Adrenal gland (tissue), 12 donors: Measurements from ENCODE around the gene ZNF335. TPM values are rescaled to one million over a fixed set of nuclear protein-coding genes. Genes with fewer than 3 reads are reported as not detected.

ENCODE experiments used
- DNase-seq, 7 donors: peaks; one replicate each; pipeline ENCODE4 v3.0.0-alpha.2; 2019 to 2020
- H3K27ac ChIP-seq, 5 donors: fragments of 200-600 bp; sonication (generic) in 4 of 5; 1 replicate in 3 of 5; 2 replicates in 2 of 5; pipeline versions ENCODE4 v1.5.1 to v1.8.0; 2016 to 2020; ENCODE audit warnings: mild to moderate bottlenecking in 1 of 5
- H3K27me3 ChIP-seq: fragments of 200-600 bp; 2 replicates; pipeline ENCODE4 v1.8.0; 2021
- H3K36me3 ChIP-seq, 2 donors: fragments of 200-600 bp; replicated peaks in 1 of 2; 1 replicate in 1 of 2; 2 replicates in 1 of 2; pipeline versions ENCODE4 v1.5.1 to v1.8.0; 2018 to 2022
- H3K4me1 ChIP-seq, 2 donors: fragments of 200-600 bp; replicated peaks in 1 of 2; 1 replicate in 1 of 2; 2 replicates in 1 of 2; pipeline versions ENCODE4 v1.5.1 to v1.8.0; 2018 to 2021
- H3K4me3 ChIP-seq, 4 donors: fragments of 200-600 bp; sonication (generic) in 3 of 4; one replicate each; pipeline ENCODE4 v1.5.1; 2016 to 2018
- H3K9me3 ChIP-seq, 3 donors: fragments of 200-600 bp; sonication (generic) in 1 of 3; replicated peaks in 1 of 3; 1 replicate in 2 of 3; 2 replicates in 1 of 3; pipeline versions ENCODE4 v1.5.1 to v1.8.0; 2016 to 2021
- POLR2A ChIP-seq, 2 donors: fragments of 450-650 bp; IDR thresholded peaks; one replicate each; pipeline ENCODE4 v1.6.1; 2017; ENCODE audit warnings: antibody characterized with exemption in 2 of 2, mild to moderate bottlenecking in 2 of 2, moderate library complexity in 1 of 2
- WGBS, 4 donors: extraction: QIAGEN DNeasy Blood & Tissue Kit in 2 of 4; methylation state at CpG; one replicate each; pipeline versions ENCODE4 v1.1.5 to v1.1.7; 2013 to 2017; 5-methylcytosine and 5-hydroxymethylcytosine counted together
- intact Hi-C, 2 donors: fragments of 100-400 bp; cut with DNase I; formaldehyde crosslinking; loops; one replicate each; pipeline versions ENCODE4 v1.14.1 to v1.15.0; 2022 to 2023
- polyA plus RNA-seq, 3 donors: library from polyadenylated mRNA; stranded (reverse); fragments of 200-250 nt in 2 of 3; fragments of 350-450 nt in 1 of 3; fragmentation: Illumina TruSeq in 1 of 3; extraction: RNeasy Lipid Tissue Mini Kit (QIAGEN cat#74804) in 1 of 3; gene quantifications; one replicate each; pipeline ENCODE4 v1.2.3, GENCODE V29; 2013 to 2014
- total RNA-seq, 9 donors: library from RNA; depleted of rRNA in 4 of 9; stranded (reverse); fragments of >200 nt in 4 of 9; fragments of 120-200 nt in 1 of 9; fragmentation: NEBNext Ultra II Directional in 1 of 9; extraction: Animal tissue kit (Norgen Biotek cat#: 25700) in 1 of 9; gene quantifications; one replicate each; pipeline versions ENCODE4 v1.1.0 to v1.2.4, GENCODE V29; 2013 to 2023
- TF ChIP-seq, protein P1 (sequence below), 6 experiments: fragments of 450-650 bp in 4 of 6; fragments of 200-600 bp in 2 of 6; sonication (generic) in 1 of 6; IDR thresholded peaks; 1 replicate in 5 of 6; 2 replicates in 1 of 6; pipeline versions ENCODE4 v1.5.1 to v1.8.0; 2016 to 2021; ENCODE audit warnings: antibody characterized with exemption in 6 of 6, mild to moderate bottlenecking in 2 of 6, moderate library complexity in 1 of 6
- donor health status: healthy with polysubstance abuse.
- donor health status: Bipolar disorder and iron deficiency.
- donor health status: DM: yes; HTN: yes; CAD: no.
- donor health status: DM: no; HTN: no; CAD: no.
- donor health status: DM: no; HTN: no; CAD: no.
- donor health status: DM: yes; HTN: yes; CAD: no.

ZNF335 gene
- total and polyA plus RNA-seq, 12 donors = 5.4 to 45.1 (median 17.7) TPM

DNA sequence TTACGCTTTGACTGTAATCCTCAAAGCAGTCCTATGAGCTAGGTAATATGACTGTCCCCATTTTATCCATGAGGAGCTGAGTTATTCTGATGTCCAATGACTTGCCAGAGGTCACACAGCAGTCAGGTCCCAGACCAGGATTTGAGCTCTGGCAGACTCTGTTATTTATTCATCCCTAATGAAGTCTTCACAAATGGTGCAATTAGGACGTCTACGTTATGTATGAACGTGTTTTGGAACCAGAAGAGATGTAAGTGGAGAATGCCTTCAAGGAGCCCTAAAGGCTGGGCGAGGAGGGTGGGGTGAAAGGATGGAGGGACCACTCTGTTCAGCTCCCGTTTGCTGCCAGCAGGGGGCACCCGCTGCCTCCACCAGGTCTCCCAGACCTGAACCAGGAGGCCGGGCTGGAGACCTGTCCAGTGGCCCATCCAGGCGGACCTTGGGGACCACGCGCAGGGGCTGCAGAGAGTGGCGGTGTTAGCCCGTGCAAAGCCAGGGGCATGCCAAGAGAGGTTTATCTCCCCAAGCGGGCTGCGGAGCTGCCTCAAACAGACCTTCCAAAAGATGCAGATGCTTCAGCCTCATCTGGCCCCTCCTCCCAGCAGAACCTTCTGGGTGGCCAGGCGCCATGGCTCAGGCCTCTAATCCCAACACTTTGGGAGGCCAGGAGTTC, 15.2 kb upstream of the ZNF335 start:
- no peak for TF ChIP-seq POLR2A (IDR thresholded peaks at IDR 0.05)
- TF ChIP-seq, protein P1, sequence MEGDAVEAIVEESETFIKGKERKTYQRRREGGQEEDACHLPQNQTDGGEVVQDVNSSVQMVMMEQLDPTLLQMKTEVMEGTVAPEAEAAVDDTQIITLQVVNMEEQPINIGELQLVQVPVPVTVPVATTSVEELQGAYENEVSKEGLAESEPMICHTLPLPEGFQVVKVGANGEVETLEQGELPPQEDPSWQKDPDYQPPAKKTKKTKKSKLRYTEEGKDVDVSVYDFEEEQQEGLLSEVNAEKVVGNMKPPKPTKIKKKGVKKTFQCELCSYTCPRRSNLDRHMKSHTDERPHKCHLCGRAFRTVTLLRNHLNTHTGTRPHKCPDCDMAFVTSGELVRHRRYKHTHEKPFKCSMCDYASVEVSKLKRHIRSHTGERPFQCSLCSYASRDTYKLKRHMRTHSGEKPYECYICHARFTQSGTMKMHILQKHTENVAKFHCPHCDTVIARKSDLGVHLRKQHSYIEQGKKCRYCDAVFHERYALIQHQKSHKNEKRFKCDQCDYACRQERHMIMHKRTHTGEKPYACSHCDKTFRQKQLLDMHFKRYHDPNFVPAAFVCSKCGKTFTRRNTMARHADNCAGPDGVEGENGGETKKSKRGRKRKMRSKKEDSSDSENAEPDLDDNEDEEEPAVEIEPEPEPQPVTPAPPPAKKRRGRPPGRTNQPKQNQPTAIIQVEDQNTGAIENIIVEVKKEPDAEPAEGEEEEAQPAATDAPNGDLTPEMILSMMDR (IDR thresholded peaks at IDR 0.05) = peak; percentile 52 to 80 (median 68)
- H3K27me3 ChIP-seq = no peaks in the 10 kb centered on the region
- intact Hi-C loops = no loop called here
- no peaks in the 10 kb centered on the region for H3K9me3 ChIP-seq
- WGBS, 4 donors = 8 to 11% (median 10%) methylated on average over 5 to 16 of the region's 16 CpGs
- peak; percentile 64 to 86 (median 76) for DNase-seq
- no peak overlapping the region for H3K27ac ChIP-seq
- H3K4me3 ChIP-seq = no peak overlapping the region
- H3K36me3 ChIP-seq = no peaks in the 10 kb centered on the region
- H3K4me1 ChIP-seq = no peaks in the 10 kb centered on the region

DNA sequence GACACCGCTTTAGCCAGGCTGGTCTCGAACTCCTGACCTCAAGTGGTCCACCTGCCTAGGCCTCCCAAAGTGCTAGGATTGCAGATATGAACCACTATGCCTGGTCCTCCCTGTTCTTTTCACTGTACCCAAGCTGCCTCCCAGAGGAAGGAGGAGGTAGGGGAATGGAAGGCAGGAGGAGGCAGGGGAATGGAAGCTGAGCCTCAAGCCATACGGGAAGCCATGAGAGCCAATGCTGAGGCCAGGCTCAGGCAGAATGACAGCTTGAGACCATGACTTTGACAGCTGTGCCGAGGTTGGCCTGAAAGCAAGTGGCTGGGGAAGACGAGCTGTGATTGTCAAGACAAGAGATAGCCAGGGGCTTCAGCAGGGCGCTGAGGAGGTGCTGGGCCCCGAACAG, 13.6 kb upstream of the ZNF335 start:
- WGBS, 4 donors = 50 to 71% (median 52%) methylated on average over 7 of the region's 7 CpGs
- Histone ChIP-seq H3K9me3 (no peaks in the 10 kb centered on the region), H3K27me3 (no peaks in the 10 kb centered on the region), H3K4me3 (no peak overlapping the region), H3K27ac (no peak overlapping the region), H3K36me3 (no peaks in the 10 kb centered on the region), H3K4me1 (no peaks in the 10 kb centered on the region)
- intact Hi-C loops = no loop called here
- DNase-seq = peak in 1 of 7 donors; percentile 28
- no peak for TF ChIP-seq POLR2A (IDR thresholded peaks at IDR 0.05)
- TF ChIP-seq, protein P1 (IDR thresholded peaks at IDR 0.05) = no peak

DNA sequence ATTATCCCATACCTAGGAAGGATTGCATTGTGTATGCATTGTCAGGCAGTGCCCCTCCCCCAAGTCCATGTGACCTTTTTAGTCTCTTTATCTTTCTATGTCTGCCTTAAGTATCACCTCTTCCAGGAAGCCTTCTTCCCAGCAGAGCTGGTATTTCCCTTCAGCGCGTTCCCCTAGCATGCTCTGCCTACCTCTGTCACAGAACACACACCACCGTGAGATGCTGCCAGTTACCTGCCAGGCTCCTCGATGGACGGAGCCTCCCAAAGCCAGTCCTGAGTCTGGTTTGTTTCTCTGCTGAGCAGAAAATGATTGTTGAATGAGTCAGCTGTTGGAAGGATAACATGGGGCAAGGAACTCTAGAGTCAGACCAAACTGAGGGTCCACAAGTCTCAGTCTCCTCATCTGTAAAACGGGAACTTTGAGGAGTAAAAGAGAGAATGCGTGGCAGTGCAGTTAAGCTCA, 11.3 kb upstream of the ZNF335 start:
- Histone ChIP-seq H3K4me3 (no peak overlapping the region), H3K36me3 (no peaks in the 10 kb centered on the region), H3K4me1 (no peaks in the 10 kb centered on the region), H3K9me3 (no peaks in the 10 kb centered on the region), H3K27ac (no peak overlapping the region), H3K27me3 (no peaks in the 10 kb centered on the region)
- TF ChIP-seq POLR2A (IDR thresholded peaks at IDR 0.05) = no peak
- TF ChIP-seq, protein P1 (IDR thresholded peaks at IDR 0.05) = no peak
- intact Hi-C loops = no loop called here
- WGBS, 4 donors = 51 to 72% (median 64%) methylated on average over 7 of the region's 7 CpGs
- DNase-seq = no peak

DNA sequence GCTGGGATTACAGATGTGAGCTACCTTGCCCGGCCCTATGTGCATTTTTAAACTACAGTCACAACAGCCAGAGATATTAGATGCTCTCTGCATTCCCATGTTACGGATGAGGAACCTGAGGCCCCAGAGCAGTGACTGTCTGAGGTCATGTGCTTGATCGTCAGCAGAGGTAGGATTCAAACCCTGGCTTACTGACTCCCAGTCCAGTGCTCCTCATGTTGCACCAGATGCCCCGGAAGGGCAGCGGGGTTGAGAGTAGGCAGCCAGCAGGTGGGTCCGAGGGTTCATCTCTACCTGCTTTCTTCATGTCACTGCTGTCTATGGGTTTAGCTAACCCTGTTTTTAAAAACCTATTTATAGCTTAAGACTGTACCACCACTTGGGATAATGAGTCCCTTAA, 9.3 kb upstream of the ZNF335 start:
- no peak for TF ChIP-seq POLR2A (IDR thresholded peaks at IDR 0.05)
- TF ChIP-seq, protein P1 (IDR thresholded peaks at IDR 0.05) = no peak
- intact Hi-C loops = no loop called here
- DNase-seq = peak in 1 of 7 donors; percentile 3
- H3K9me3 ChIP-seq = no peaks in the 10 kb centered on the region
- H3K36me3 ChIP-seq = no peaks in the 10 kb centered on the region
- H3K4me1 ChIP-seq = no peaks in the 10 kb centered on the region
- H3K27me3 ChIP-seq = no peaks in the 10 kb centered on the region
- H3K4me3 ChIP-seq = no peak overlapping the region
- 80 to 89% (median 84%) methylated on average over 5 to 6 of the region's 6 CpGs for WGBS, 4 donors
- H3K27ac ChIP-seq = no peak overlapping the region
